Calu3 (cell line): Measurements from ENCODE around the gene PZP. TPM values are rescaled to one million over a fixed set of nuclear protein-coding genes. Genes with fewer than 3 reads are reported as not detected.

ENCODE experiments used
- BruUV-seq: library from RNA; stranded (reverse); fragments of 400-500 nt; replicated peaks from 2 replicates; lab custom pipeline; 2021; lab: Mats Ljungman, UMichigan
- CTCF ChIA-PET: fragments of 300-600 bp; sonication (Branson Sonifier 250); formaldehyde crosslinking; loops from one replicate; lab custom pipeline; 2022; ENCODE audit warnings: antibody characterized with exemption; lab: Charles Lee
- DNase-seq: peaks from one replicate; pipeline ENCODE4 v3.0.0; 2022
- H3K27ac Mint-ChIP-seq: one replicate; pipeline ENCODE4 v1.8.0; 2022; ENCODE audit warnings: mixed read lengths; ENCODE audit not compliant: unreplicated experiment
- H3K27me3 Mint-ChIP-seq: one replicate; pipeline ENCODE4 v1.8.0; 2022; ENCODE audit warnings: mixed read lengths; ENCODE audit not compliant: unreplicated experiment
- H3K36me3 Mint-ChIP-seq: one replicate; pipeline ENCODE4 v1.8.0; 2022; ENCODE audit warnings: mild to moderate bottlenecking, moderate library complexity, mixed read lengths; ENCODE audit not compliant: insufficient read depth, unreplicated experiment
- H3K4me1 Mint-ChIP-seq: one replicate; pipeline ENCODE4 v1.8.0; 2022; ENCODE audit warnings: mild to moderate bottlenecking, low read depth, mixed read lengths; ENCODE audit not compliant: unreplicated experiment
- H3K4me3 Mint-ChIP-seq: one replicate; pipeline ENCODE4 v1.8.0; 2022; ENCODE audit warnings: mild to moderate bottlenecking, low read depth, moderate library complexity, mixed read lengths; ENCODE audit not compliant: unreplicated experiment
- H3K9me3 Mint-ChIP-seq: one replicate; pipeline ENCODE4 v1.8.0; 2022; ENCODE audit warnings: low read depth, mixed read lengths; ENCODE audit not compliant: unreplicated experiment
- intact Hi-C: fragments of 100-400 bp; cut with micrococcal nuclease; formaldehyde crosslinking; loops from one replicate; pipeline ENCODE4 v1.10.0; 2022; ENCODE audit not compliant: unreplicated experiment
- total RNA-seq: library from RNA; stranded (reverse); gene quantifications from 2 replicates; pipeline ENCODE4 v1.2.3, GENCODE V29; 2022
- TF ChIP-seq, protein P1 (sequence below): fragments of 200-600 bp; IDR thresholded peaks from one replicate; pipeline ENCODE4 v1.8.0; 2022; ENCODE audit warnings: antibody characterized with exemption; ENCODE audit not compliant: unreplicated experiment

PZP gene
- total RNA-seq, 1 experiment from 2014 or later, result not detected

DNA sequence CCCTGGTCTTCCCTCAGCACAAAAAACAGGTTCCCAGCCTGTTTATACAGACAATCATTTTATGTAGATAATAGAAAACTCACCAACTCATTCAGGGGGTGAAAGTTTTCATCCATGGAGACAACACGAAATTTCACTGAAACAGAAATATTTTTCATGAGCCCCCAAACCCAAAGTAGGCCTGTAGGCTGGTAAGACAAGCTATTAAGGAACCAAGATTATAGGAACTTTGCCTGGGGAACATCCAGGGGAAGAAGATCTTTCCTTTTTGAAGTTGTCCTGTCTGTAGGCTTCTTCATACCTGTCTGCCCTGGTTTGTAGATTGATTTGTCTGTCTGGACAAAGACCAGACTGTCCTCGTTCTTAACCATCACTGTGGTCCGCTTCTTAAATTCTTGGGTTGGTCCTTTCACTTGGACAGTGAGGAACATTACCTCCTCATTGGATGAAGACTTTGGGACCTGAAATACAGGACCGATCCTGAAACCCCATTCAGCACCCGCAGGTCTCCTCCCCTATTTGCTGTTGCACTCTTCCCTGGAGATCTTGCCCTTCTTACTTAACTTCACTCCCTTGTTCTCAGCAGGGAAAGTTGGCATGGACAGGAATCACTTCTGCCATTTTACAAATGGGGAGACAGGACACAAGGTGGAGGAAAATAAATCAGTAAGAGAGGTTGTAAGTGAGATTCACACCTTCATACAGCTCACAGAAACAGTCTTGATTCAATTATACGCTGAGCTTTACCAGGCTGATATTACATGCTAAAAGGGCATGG lies 95.9 kb downstream of the PZP start:
- TF ChIP-seq, protein P1, sequence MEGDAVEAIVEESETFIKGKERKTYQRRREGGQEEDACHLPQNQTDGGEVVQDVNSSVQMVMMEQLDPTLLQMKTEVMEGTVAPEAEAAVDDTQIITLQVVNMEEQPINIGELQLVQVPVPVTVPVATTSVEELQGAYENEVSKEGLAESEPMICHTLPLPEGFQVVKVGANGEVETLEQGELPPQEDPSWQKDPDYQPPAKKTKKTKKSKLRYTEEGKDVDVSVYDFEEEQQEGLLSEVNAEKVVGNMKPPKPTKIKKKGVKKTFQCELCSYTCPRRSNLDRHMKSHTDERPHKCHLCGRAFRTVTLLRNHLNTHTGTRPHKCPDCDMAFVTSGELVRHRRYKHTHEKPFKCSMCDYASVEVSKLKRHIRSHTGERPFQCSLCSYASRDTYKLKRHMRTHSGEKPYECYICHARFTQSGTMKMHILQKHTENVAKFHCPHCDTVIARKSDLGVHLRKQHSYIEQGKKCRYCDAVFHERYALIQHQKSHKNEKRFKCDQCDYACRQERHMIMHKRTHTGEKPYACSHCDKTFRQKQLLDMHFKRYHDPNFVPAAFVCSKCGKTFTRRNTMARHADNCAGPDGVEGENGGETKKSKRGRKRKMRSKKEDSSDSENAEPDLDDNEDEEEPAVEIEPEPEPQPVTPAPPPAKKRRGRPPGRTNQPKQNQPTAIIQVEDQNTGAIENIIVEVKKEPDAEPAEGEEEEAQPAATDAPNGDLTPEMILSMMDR, result no peak
- BruUV-seq, result no TSS peak
- Mint-ChIP-seq H3K36me3 (no peaks in the 10 kb centered on the region), H3K4me3 (no peak overlapping the region), H3K4me1 (no peaks in the 10 kb centered on the region), H3K27ac (no peak overlapping the region), H3K27me3 (peaks cover 14% of the 10 kb centered on the region), H3K9me3 (no peaks in the 10 kb centered on the region)
- CTCF ChIA-PET, result interaction anchor here (0.5 to 1.1 kb wide), 3 partner anchors 10 to 538 kb away, joined by 3 read pairs; no protein-coding TSS in a partner anchor
- DNase-seq, result no peak
- intact Hi-C loops, result no loop called here

- CTCF ChIA-PET, result interaction anchor here (0.8 to 1.1 kb wide), 2 partner anchors 9 to 539 kb away, joined by 3 read pairs; no protein-coding TSS in a partner anchor
- Mint-ChIP-seq H3K4me1 (no peaks in the 10 kb centered on the region), H3K36me3 (no peaks in the 10 kb centered on the region), H3K27ac (no peak overlapping the region), H3K27me3 (peaks cover 14% of the 10 kb centered on the region), H3K9me3 (no peaks in the 10 kb centered on the region), H3K4me3 (no peak overlapping the region)
- DNase-seq, result no peak
- TF ChIP-seq, protein P1, result no peak
- no TSS peak for BruUV-seq
- intact Hi-C loops, result no loop called here
Measured at GRCh38 chr12:9111525-9111924, 96.7 kb downstream of the PZP start.

DNA sequence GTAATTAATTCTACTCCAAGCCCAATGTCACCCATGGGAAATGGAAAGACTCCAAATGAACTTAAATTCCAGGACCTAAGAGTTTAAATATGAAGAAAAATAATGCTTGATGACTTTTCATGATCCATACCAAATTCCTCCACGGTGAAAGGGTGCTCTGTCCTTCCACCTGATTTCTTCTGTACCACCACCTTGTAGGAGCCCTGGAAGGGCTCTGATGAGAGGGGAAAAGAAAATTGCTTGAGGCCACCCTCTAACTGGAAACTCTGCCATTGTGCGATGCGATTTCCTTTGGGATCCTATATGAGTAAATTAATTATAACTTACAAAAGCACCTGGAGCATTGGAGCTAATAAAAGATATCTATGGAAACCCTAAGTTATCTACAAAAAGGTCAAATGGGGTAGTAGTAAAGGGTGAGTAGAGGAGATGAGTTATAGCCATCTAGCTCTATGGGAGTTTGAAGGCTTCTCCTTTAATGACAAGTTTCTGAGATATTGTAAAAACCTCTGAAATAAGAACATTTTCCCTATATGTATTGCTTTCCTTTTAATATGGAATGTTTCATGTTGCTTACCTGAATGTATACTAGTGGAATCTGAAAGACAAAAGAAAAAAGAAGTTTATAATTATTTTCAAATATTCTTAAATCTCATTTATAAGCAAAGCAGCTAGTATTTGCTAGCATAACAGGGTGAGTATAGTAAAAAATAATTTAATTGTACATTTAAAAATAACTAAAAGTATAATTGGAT lies 98.3 kb downstream of the PZP start:
- H3K9me3 Mint-ChIP-seq, result no peaks in the 10 kb centered on the region
- BruUV-seq, result no TSS peak
- CTCF ChIA-PET, result no interaction called here
- no peak overlapping the region for H3K4me3 Mint-ChIP-seq
- H3K27me3 Mint-ChIP-seq, result peaks cover 14% of the 10 kb centered on the region
- no peaks in the 10 kb centered on the region for H3K4me1 Mint-ChIP-seq
- no peak for DNase-seq
- no peaks in the 10 kb centered on the region for H3K36me3 Mint-ChIP-seq
- no peak overlapping the region for H3K27ac Mint-ChIP-seq
- intact Hi-C loops, result no loop called here
- TF ChIP-seq, protein P1, result no peak

DNA sequence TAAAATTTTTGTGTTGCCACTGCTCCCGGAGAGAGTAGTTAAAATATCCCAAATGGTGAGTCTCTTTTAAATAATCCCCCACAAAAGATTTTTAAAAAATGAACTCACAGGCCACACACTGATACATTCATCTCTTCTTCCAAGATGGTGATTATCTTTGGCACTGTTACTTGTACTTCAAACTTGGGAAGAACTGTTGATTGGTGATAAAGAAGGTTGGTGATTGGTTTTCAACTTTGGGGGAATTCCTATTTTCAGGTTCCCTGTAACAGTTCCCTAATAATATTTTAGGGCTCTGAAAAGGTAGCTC lies 99.0 kb downstream of the PZP start:
- peaks cover 14% of the 10 kb centered on the region for H3K27me3 Mint-ChIP-seq
- no peaks in the 10 kb centered on the region for H3K36me3 Mint-ChIP-seq
- H3K27ac Mint-ChIP-seq, result no peak overlapping the region
- intact Hi-C loops, result no loop called here
- BruUV-seq, result no TSS peak
- CTCF ChIA-PET, result no interaction called here
- no peaks in the 10 kb centered on the region for H3K9me3 Mint-ChIP-seq
- no peaks in the 10 kb centered on the region for H3K4me1 Mint-ChIP-seq
- TF ChIP-seq, protein P1, result no peak
- no peak for DNase-seq
- no peak overlapping the region for H3K4me3 Mint-ChIP-seq
